WERI-Rb-1 (cell line): ENCODE measurements around the gene NLE1.

Source experiments
- DNase-seq: peaks from one replicate; pipeline ENCODE4 v3.0.0-alpha.2; 2020
- H3K27ac ChIP-seq: fragments of 250-450 bp; sonication (Bioruptor Pico); 2 replicates; pipeline ENCODE4 v1.5.1; 2020; ENCODE audit warnings: mild to moderate bottlenecking, moderate library complexity
- H3K27me3 ChIP-seq: fragments of 250-450 bp; sonication (Bioruptor Pico); 2 replicates; pipeline ENCODE4 v1.5.1; 2021; ENCODE audit warnings: mild to moderate bottlenecking, low read depth, moderate library complexity; ENCODE audit not compliant: insufficient read depth, severe bottlenecking
- H3K36me3 ChIP-seq: fragments of 250-450 bp; sonication (Bioruptor Pico); 2 replicates; pipeline ENCODE4 v1.5.1; 2020; ENCODE audit warnings: mild to moderate bottlenecking, moderate library complexity
- H3K4me3 ChIP-seq: 2 replicates; pipeline ENCODE4 v1.5.1; 2011; ENCODE audit warnings: low read depth, mild to moderate bottlenecking, control low read depth, low read length
- H3K9me3 ChIP-seq: fragments of 250-450 bp; sonication (Bioruptor Pico); 2 replicates; pipeline ENCODE4 v1.5.1; 2021; ENCODE audit warnings: mild to moderate bottlenecking, moderate library complexity; ENCODE audit not compliant: severe bottlenecking
- TF ChIP-seq, protein P1 (sequence below): IDR thresholded peaks from 2 replicates; pipeline ENCODE4 v1.5.1; 2011; ENCODE audit warnings: low read depth, mild to moderate bottlenecking, control low read depth, inconsistent platforms, low read length

NLE1 gene

DNA sequence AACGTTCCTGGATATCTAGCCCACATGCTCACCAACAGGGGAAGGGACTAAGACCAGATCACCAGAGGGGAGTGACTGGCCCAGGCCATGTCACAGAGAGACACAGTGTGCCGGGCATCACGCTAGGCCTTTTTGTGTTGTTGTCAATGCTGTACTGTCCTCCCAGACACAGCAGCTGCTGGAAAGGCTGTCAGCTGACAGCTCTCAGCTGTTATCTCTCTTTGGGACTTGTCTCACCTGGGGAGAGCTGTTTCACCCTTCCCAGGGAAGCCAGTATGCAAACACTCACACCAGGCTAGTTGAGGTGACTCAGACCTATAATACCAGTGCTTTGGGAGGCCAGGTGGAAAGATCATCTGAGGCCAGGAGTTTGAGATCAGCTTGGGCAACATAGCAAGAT, 24.9 kb upstream of the NLE1 start:
- no peak overlapping the region for H3K27ac ChIP-seq
- no peak overlapping the region for H3K4me3 ChIP-seq
- H3K9me3 ChIP-seq: no peaks in the 10 kb centered on the region
- DNase-seq: no peak
- H3K27me3 ChIP-seq: peaks cover 61% of the 10 kb centered on the region
- TF ChIP-seq, protein P1, sequence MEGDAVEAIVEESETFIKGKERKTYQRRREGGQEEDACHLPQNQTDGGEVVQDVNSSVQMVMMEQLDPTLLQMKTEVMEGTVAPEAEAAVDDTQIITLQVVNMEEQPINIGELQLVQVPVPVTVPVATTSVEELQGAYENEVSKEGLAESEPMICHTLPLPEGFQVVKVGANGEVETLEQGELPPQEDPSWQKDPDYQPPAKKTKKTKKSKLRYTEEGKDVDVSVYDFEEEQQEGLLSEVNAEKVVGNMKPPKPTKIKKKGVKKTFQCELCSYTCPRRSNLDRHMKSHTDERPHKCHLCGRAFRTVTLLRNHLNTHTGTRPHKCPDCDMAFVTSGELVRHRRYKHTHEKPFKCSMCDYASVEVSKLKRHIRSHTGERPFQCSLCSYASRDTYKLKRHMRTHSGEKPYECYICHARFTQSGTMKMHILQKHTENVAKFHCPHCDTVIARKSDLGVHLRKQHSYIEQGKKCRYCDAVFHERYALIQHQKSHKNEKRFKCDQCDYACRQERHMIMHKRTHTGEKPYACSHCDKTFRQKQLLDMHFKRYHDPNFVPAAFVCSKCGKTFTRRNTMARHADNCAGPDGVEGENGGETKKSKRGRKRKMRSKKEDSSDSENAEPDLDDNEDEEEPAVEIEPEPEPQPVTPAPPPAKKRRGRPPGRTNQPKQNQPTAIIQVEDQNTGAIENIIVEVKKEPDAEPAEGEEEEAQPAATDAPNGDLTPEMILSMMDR: no peak
- no peaks in the 10 kb centered on the region for H3K36me3 ChIP-seq

DNA sequence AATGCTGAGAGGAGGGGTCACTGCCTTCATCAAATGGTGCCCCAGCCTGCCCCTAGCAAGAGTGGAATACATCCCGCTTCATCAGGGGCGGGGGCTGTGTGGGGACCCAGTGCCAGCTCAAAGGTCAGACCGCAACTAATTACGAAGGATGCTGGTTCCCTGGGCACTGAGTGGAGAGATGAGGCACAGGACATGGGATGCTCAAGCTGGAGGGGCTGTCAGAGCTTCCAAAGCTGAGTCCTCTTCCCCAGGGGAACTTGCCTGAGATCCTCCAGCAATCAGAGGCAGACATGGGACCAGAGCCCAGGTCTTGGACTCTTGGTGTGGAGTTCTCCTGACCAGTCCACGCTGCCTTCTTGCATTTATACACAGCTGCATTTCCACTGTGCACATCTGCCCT, 24.4 kb upstream of the NLE1 start:
- DNase-seq: no peak
- TF ChIP-seq, protein P1: no peak
- Histone ChIP-seq H3K27me3 (peaks cover 61% of the 10 kb centered on the region), H3K27ac (no peak overlapping the region), H3K9me3 (no peaks in the 10 kb centered on the region), H3K4me3 (no peak overlapping the region), H3K36me3 (no peaks in the 10 kb centered on the region)

DNA sequence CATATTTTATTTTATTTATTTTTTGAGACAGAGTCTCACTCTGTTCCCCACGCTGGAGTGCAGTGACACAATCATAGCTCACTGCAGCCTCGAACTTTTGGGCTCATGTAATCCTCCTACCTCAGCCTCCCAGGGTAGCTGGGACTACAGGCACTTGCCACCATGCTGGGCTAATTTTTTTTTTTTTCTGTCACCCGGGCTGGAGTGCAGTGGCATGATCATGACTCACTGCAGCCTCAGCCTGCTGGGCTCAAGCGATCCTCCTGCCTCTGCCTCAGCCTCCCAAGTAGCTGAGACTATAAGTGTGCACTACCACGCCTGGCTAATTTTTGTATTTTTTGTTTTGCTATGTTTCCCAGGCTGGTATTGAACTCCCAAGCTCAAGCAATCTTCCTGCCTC, 22.6 kb upstream of the NLE1 start:
- peaks cover 3% of the 10 kb centered on the region for H3K9me3 ChIP-seq
- H3K36me3 ChIP-seq: no peaks in the 10 kb centered on the region
- no peak overlapping the region for H3K4me3 ChIP-seq
- H3K27ac ChIP-seq: no peak overlapping the region
- TF ChIP-seq, protein P1: no peak
- DNase-seq: no peak
- H3K27me3 ChIP-seq: peaks cover 66% of the 10 kb centered on the region

DNA sequence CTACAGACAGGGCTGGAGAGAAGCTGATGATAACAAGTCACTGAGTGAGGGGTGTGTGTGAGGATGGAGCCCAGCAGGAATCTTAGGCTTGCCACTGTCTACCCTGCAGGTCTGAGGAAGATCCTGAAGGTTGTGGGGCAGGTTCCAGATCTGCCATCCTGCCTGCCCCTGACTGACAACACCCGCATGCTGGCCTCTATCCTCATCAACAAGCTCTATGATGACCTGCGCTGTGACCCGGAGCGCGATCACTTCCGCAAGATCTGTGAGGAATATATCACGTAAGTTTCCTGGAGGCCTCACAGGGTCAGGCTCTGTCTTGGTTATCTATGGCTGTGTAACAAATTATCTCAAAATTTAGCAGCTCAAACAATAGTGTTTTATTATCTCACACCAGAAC, 21.8 kb upstream of the NLE1 start:
- DNase-seq: no peak
- Histone ChIP-seq H3K36me3 (no peaks in the 10 kb centered on the region), H3K9me3 (peaks cover 3% of the 10 kb centered on the region), H3K27me3 (peaks cover 74% of the 10 kb centered on the region), H3K27ac (no peak overlapping the region), H3K4me3 (no peak overlapping the region)
- TF ChIP-seq, protein P1: no peak

DNA sequence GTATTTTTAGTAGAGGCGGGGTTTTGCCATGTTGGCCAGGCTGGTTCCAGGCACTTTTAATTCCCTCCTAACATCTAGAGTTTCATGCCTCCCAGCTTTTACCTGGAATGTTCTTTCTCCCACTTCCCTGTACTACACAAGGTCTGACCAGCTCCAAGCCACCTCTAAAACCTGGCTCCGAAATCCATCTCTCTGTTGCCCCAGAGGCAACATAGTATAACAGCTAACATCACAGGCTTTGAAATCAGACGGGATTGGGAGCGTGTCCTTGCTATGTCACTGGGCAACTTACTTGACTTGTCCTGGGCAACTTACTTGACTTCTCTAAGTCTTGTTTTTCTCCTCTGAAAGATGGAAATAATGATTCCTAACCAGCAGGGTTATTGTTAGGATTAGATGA, 20.7 kb upstream of the NLE1 start:
- peaks cover 3% of the 10 kb centered on the region for H3K9me3 ChIP-seq
- no peak overlapping the region for H3K27ac ChIP-seq
- H3K27me3 ChIP-seq: peaks cover 81% of the 10 kb centered on the region
- TF ChIP-seq, protein P1: no peak
- H3K36me3 ChIP-seq: no peaks in the 10 kb centered on the region
- DNase-seq: no peak
- H3K4me3 ChIP-seq: no peak overlapping the region

DNA sequence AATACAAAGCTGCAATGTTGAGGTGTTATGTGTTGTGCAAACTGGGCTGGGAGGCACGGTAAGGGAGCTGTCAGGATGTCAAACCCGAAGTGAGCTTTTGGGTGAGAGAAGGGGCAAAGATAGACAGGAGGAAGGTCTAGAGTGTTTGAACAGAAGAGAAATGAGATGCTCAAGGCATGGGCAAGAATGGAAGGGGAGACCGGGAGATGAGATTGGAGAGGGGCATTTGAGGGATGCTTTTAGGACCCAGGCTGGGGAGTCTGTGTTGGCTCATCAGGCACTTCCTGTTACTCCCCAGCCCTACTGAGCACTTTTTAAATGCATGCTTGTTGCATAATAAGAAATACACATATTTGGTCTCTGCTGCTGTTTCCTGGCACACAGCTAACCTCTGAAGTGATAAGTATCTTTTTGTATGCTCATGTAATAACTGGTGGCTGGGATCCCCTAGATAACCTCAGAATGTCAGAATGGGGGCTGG, 19.2 kb upstream of the NLE1 start:
- H3K4me3 ChIP-seq: no peak overlapping the region
- TF ChIP-seq, protein P1: no peak
- DNase-seq: no peak
- no peaks in the 10 kb centered on the region for H3K36me3 ChIP-seq
- H3K27me3 ChIP-seq: peaks cover 72% of the 10 kb centered on the region
- H3K9me3 ChIP-seq: peaks cover 3% of the 10 kb centered on the region
- H3K27ac ChIP-seq: no peak overlapping the region
